ENCODE measurements around the gene LAMC2.

GRCh38 chr1:183210681-183211080, 24.6 kb downstream of the LAMC2 start:
- TF ChIP-seq CTCF (conservative IDR thresholded peaks at IDR 0.05; ENCODE audit: low read length) (no peak), EZH2phosphoT487 (IDR thresholded peaks at IDR 0.05; ENCODE audit: borderline replicate concordance, low read depth, low read length) (no peak)
